NCI-H345 treated with DMSO at 0.1 percent for 48 hours (cell line): ENCODE results near the gene OR2J1.
"Not testable (repeated sequence)": the region's sequence is repeated elsewhere in the genome, so short reads cannot be mapped to it uniquely, and the experiment has no call there.

Experiments used
- DNase-seq: peaks from one replicate; lab custom pipeline; 2025; ENCODE audit not compliant: unreplicated experiment; lab: John Stamatoyannopoulos, UW

The OR2J1 gene

DNA sequence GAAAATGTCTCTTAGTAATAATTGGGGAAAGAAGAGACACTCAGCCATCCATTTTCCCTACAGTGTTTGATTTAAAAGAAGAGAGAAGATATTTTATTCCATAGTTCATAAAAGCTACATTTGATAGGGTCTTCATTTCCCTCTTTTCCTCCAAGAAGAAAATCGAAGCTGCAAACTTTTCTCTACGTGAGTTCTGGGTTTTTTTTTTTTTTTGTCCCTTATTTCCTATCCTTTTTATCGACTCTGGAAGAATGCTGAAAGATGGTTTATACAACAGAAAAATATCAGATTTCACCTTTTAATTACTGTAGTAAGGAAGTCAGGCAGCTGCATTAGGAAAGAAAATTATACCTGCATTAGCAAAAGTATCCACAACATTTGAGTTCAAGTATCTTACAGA, at the start of gene OR2J1:
OR2J1 (plus strand) TSS at position 301 of the 400 bp plus-strand sequence. CDS start 1,453 bp downstream, outside the sequence.
- DNase-seq: no peak

DNA sequence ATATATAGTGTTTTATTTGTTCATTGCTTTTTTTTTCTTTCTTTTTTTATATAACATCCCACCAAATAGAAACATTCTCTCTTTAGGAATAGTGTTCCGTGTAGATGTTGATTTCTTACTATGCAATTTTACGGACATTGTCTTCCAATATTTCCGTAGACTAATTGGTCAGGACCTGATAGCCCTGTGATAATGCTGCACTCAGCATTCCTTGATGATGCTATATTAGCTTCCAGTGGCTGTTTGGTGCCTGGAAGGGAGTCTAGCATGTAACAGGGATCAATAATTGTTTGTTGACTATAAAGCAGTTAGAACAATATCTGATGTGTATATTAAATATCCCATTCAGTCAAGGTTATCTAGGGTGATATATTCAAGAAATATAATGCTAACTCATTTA, 47.6 kb upstream of the OR2J1 start:
- DNase-seq: no peak

DNA sequence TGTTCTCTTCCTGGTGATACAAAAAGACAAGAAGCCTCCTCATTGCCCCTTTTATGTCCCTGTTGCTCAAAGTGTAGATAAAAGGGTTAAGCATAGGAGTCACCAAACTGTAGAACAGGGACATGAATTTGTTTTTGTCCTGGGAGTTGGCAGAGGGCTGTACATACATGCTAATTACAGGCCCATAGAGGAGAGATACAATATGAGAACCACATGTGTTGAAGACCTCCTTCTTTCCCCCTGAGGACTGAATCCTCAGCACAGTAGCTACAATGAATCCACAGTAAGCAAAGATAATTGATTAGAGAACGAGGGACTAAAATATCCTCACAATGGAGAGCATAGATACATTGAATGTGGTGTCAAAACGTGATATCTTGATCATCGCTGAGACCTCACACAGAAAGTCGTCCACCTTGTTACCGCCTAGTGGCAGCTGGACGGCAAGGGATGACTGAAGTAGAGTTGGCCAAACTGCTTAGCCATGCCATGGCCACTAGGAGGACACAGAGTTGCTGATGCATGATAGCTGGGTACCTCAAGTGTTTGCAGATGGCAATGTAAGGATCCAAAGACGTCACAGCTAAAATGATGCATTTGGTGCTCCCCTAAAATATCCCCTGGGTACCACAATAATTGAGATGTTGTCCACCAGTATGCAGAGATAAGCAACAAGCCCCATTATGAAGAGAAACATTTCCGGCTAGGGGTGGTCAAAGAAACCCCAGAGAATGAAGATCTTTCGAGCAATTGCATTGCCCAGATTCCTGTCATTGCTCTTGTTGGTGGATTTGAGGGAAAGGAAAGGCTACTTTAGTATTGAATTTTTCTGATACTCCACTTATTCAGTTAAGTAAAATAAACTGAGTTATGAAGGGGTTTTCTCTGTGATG, 27.2 kb upstream of the OR2J1 start:
- DNase-seq: no peak

DNA sequence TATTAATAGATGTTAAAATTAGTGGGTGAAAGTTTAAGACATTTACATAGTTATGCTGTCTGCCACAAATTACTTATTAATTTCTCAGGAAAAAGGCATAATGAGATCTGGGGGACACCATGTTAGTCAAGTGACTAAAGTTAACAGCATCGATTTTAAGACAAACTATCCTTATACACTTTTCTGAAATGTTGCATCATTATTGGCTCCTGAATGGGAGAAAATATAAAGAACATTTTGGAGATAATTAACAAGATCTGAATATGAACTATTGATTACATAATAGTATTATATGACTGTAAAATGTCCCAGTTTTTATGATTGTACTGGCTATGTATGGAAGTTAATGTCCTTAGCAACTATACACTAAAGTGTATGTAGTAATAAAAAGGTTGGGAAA, 20.1 kb upstream of the OR2J1 start:
- no peak for DNase-seq

DNA sequence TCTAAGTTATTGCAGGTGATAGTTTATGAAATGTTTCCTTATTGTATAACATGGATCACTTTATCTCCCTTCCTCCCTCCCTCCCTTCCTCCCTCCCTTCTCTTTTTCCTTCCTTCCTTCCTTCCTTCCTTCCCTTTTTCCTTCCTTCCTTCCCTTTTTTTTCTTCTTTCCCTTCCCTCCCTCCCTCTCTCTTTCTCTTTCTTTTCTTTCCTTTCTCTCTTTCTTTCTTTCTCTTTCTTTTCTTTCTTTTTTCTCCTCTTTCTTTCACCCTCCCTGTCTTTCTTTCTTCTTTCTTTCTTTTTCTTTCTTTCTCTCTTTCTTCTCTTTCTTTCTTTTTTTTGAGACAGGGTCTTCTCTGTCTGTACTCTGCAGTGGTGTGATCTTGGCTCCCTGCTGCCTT, 18.0 kb upstream of the OR2J1 start:
- no peak for DNase-seq

DNA sequence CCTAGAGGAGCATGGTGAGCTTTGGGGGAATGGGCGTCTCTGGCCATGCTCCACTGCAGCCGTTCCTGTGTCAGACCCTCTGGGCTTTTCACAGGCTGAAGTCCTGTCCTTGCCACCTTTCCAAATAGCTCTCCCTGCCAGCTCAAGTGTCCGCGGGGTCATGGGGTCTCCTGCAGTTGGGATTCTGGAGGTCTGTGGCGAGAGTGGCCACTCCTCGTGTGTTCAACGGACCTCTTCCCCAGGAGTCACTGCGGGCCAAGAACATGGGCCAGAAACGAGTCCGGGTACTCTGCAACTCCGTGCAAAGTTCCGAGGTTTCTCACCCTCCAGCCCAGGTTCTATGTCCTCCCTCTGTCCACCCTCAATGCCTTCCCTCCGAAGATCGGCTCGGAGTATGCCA, 16.8 kb upstream of the OR2J1 start:
- DNase-seq: no peak

DNA sequence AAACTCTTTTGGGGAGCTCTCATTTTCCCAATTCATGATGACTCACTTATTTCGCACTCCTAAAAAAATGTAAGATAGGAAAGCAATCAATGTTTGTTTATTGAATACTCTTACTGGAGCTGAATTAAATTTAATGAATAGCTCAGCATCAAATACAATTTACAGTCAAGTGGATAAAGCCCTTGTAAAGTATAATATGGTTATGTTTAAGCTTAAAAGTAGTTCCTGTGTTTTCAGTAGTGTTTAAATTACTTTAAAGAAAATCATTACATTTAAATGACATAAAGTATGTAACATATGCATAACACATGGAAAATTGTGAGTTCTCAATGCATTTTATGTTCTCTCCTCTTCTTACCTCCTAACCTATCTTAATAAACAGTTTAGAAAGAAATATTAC, 12.1 kb upstream of the OR2J1 start, which contains the start of gene OR2B3:
OR2B3 (minus strand) TSS at position 101 of the 400 bp plus-strand sequence; CDS start at position 36, 65 bp downstream.
- DNase-seq: no peak

DNA sequence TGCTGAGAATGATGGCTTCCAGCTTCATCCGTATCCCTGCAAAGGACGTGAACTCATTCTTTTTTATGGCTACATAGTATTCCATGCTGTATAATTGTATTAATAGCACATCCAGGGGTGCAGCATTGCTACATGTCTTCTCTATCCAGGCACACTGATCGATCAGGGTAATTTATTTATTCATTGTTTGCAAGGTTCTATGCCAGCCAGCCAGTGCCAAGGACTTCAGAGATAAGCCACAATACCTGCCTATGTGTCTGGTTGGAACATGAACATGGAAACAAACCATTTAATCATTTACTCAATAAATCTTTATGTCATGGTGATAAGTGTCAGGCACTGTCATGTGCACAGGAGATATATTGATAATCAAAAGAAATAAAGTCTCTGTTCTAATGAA, 6.3 kb upstream of the OR2J1 start:
- DNase-seq: no peak

DNA sequence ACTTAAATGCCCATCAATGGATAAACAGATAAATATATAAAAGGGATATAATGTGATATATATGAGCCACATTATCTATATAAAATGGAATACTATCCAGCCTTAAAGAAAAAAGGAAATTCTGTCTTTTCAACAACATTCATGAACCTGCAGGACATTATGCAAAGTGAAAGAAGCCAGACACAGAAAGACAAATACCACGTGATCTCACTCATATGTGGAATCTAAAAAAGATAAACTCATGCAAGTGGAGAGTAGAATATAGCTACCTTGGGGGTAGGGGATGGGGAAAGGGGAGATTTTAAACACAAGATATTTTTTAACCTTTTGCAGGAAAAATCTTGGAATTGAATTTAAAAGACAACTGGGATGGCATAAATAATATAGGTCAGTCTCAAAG, 1.5 kb upstream of the OR2J1 start:
- DNase-seq: no peak

DNA sequence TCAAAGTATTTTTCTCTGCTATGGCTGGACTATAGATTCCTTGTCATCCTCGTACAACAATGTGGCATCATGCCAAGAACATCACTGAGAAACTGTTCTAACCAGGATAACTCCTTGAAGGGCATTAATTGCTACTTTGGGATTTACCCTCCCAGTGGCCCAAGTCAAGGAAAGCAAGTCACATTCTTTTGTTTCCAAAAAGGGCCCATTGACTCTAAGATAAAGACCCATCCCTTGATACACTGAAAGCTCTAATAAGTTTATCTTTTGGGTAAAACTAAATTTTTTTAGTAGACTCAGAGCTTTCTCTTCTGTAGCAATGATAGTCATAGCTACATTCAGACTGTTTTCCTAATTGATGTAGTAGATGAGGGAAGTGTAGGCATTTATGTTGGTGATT, 8.5 kb downstream of the OR2J1 start, which contains the start of gene OR2J3:
OR2J3 (plus strand) TSS at position 301 of the 400 bp plus-strand sequence. CDS start 3,833 bp downstream, outside the sequence.
- no peak for DNase-seq

DNA sequence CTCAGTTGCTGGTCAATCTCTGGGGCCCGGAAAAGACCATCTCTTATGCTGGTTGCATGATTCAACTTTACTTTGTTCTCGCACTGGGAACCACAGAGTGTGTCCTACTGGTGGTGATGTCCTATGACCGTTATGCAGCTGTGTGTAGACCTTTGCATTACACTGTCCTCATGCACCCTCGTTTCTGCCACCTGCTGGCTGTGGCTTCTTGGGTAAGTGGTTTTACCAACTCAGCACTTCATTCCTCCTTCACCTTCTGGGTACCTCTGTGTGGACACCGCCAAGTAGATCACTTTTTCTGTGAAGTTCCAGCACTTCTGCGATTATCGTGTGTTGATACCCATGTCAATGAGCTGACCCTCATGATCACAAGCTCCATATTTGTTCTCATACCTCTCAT, 12.8 kb downstream of the OR2J1 start:
- DNase-seq: no peak

DNA sequence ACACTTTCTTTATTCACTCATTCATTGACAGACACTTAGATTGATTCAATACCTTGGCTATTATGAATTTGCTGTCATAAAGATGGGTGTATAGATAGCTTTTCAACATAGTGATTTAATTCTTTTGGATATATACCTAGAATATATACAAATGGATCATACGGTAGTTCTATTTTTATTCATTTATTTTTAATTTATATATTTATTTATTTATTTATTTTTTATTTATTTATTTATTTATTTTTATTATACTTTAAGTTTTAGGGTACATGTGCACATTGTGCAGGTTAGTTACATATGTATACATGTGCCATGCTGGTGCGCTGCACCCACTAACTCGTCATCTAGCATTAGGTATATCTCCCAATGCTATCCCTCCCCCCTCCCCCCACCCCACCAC, 15.7 kb downstream of the OR2J1 start:
- not testable (repeated sequence) for DNase-seq

DNA sequence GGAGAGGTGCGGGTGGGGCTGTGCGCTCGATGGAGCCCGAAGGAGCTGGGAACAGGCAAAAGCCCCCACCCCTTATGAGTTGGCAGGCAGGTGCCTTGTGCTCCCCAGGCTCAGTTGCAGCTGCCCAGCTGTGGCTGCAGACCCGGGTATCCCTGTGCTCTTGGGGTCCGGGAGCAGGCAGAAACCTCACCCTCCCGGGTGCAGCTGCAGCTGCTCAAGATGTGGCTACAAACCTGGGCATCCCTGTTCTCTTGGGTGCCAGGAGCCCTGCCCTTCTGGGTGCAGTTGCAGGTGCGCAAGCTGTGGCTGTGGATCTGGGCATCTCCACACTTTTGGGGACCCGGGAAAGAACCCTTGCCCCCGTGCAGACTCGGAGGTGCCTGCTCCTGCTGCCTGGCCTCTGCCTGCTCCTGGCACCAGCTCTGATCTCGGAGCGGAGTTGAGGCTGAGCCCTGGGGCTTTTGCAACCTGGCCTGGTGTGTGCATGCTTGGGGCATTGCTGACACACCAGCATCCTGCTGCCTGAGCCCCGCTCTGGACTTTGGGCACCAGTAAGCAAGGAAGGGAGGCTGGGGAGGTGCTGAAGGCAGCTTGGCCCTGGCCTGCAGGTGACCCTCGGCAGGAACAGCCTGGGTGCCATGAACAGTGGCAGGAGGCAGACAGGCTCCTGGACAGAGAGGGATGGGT, 30.2 kb downstream of the OR2J1 start:
- DNase-seq: no peak

DNA sequence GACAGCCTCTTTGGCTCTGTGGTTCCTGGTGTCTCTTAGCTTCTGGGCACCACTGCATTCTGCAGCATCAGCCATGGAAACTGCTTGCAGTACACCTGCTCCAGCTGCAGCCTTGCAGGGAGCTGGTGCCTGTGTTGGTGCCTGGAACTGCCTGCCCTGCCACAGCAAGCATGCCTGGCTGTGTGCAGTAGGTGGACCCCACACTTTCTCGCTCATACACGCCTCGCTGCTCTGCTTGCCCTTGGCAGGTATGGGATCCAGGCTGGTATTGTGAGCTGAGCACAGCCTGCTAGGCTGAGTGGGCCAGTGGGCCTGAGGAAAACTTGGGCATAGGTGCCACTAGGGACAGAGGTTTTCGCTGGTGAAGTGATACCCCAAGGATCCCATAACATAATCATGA, 31.4 kb downstream of the OR2J1 start:
- no peak for DNase-seq

DNA sequence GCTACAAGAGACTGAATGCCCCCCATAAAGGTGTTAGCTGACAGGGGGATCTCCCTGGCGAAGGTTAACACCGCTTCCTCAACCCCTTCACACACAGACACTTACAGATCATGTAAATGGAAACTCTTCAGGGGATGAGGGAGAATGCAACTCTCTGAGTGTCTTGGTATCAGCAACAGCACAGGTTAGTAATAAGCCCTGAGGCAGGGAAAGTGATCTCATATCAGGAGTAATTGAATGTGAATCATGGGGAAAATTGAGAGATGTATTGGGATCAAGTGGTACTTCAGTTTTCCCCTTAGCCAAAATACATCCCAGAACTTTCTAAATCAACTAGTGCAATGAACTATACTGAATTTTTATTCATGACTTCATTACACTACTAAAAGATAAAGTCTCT, 32.4 kb downstream of the OR2J1 start:
- DNase-seq: no peak

DNA sequence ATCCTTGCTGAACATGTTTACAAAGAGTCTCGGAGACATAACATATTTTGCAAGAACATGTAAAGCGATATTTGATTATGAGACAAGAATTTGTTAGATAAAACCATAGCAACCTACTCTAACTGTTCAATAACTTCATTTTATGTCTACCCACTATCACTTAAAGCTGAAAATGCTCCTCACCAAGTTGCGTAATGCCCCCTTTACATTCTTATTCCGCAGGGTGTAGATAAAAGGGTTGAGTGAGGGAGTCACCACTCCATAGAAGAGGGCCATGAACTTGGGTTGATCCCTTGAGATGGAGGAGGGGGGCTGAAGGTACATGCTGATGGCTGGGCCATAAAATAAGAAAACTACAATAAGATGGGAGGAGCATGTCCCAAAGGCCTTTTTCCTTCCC, 38.4 kb downstream of the OR2J1 start:
- no peak for DNase-seq

DNA sequence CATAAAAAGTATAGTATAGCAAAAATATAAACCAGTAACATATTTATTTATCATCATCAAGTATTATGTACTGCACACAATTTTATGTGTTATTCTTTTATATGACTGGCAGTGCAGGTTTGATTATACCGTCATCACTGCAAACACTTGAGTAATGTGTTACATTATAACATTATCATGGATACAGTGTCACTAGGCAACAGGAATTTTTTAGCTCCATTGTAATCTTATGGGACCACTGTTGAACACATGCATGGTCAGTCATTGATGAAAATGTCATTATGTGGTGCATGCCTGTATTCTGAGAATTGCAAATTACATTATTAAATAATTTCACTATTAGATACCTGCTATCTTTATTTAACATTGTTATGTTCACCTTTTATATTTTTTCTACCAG, 42.3 kb downstream of the OR2J1 start:
- DNase-seq: no peak

DNA sequence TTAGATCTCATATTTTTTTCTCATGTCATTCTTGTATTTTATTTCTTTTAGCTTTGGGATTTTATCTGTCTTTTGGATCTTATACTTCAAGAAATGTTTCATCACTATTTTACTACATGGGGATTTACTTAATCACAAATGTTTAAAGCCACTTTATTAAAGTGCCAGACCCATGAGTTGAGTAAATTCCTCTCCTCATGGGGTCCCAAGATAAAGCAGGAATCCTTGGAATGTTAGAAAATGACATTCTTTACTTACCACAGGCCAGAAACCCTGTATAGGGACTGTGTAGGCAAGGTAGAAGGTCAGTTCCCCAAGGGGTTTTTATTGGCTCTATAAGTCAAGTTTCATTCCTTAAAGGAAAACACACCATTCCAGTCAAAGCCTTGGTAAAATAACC, 43.0 kb downstream of the OR2J1 start:
- DNase-seq: no peak

DNA sequence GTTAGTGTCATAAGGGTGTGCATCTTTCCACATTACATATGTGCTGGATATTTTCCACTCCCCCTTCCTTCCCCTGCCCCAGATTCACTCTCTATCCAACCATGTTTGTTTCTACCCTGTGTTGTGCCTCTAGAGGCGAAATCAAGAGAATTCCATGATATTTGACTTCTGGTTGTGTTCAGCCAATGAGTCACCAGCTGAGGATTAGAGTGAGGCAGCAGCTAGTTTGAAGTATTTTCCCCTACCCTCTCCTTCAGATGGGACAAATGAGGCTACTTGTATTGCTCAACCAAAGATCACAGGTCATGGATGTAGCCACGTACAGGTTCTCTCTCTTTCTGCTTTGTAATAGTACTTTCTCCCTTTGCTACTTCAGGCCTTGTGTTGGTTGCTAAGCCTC, 46.9 kb downstream of the OR2J1 start:
- no peak for DNase-seq

DNA sequence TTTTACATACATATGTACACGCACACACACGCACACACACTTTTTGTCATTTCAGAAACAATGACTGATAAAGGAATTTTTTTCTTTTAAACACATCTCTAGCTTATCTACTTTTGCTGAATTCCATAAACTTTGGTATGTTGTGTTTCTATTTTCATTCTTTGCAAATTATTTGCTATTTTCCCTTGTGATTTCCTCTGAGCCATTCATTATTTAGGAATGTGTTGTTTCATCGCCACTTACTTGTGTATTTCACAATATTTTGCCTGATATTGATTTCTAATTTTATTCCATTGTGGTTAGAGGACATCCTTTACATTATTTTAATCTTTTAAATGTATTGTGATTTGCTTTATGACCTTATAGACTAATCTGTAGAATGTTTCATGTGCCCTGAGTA, 47.8 kb downstream of the OR2J1 start:
- DNase-seq: no peak

DNA sequence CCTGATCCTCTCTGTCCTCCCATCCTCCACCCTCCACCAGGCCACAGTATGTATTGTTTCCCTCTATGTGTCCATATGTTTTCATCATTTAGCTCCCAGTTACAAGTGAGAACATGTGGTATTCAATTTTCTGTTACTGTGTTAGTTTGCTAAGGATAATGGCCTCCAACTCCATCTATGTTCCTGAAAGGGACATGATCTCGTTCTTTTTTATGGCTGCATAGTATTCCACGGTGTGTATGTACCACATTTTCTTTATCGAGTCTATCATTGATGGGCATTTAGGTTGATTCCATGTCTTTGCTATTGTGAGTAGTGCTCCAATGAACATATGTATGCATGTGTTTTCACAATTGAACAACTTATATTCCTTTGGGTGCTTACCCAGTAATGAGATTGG, 50.2 kb downstream of the OR2J1 start:
- DNase-seq: not testable (repeated sequence)
